GM19238 (cell line): ENCODE data around the gene NAB2.
"Not testable (repeated sequence)": the region's sequence is repeated elsewhere in the genome, so short reads cannot be mapped to it uniquely, and the experiment has no call there.

Experiments
- DNase-seq: peaks from one replicate; pipeline ENCODE4 v3.0.0; 2011; ENCODE audit warnings: low spot score; ENCODE audit not compliant: insufficient read length

Gene NAB2, protein sequence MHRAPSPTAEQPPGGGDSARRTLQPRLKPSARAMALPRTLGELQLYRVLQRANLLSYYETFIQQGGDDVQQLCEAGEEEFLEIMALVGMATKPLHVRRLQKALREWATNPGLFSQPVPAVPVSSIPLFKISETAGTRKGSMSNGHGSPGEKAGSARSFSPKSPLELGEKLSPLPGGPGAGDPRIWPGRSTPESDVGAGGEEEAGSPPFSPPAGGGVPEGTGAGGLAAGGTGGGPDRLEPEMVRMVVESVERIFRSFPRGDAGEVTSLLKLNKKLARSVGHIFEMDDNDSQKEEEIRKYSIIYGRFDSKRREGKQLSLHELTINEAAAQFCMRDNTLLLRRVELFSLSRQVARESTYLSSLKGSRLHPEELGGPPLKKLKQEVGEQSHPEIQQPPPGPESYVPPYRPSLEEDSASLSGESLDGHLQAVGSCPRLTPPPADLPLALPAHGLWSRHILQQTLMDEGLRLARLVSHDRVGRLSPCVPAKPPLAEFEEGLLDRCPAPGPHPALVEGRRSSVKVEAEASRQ

GRCh38 chr12:57088354-57089270 lies at the start of gene NAB2:
NAB2 (plus strand) TSS chr12:57089114; CDS start chr12:57089272, 158 bp downstream.
- peak; percentile 94 for DNase-seq

GRCh38 chr12:57040211-57040610 lies 48.7 kb upstream of the NAB2 start:
- DNase-seq, result no peak

DNA sequence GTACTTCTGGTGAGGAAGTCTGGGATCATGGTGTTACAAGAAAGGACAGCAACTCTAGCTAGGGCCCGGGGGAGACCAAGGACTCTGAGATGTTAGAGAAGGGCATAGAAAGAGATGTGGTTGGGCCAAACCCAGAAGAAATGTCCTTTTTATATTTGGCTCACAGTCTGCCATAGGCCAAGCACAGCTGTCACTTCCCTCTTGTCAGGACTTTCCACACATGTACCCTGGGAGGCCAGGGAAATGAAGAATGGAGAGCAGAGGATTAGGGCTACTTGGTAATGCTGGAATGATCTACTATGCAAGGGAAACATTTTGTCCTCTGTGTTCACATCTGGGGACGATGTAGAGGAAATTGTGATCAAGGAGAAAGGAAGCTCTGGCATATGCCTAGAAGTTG lies 48.2 kb upstream of the NAB2 start:
- DNase-seq, result no peak

GRCh38 chr12:57042695-57043094 lies 46.2 kb upstream of the NAB2 start:
- DNase-seq, result no peak

GRCh38 chr12:57044468-57044867 lies 44.4 kb upstream of the NAB2 start:
- no peak for DNase-seq

GRCh38 chr12:57044889-57045288 lies 44.0 kb upstream of the NAB2 start:
- no peak for DNase-seq

GRCh38 chr12:57046086-57046791 lies 42.7 kb upstream of the NAB2 start:
- DNase-seq, result no peak

- no peak for DNase-seq
Observed at GRCh38 chr12:57046947-57047890, 41.7 kb upstream of the NAB2 start.

DNA sequence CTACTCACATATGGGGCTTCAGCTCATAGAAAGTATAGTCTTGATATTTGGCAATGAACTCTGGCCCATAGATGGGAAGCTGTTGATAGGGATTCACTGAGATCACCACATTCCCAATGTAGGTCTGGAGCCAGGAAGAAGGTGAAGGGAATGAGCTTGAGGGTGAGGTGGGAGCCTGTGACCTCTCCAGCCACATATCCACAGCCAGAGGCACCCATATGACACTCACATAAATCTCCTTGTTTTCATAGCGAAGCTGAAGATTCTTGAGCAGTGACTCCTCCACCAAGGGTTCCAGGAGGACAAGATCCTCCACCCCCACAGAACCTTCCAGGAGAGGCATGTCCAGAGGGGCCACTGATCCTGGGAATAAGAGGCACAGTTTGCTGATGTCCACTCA lies 40.9 kb upstream of the NAB2 start:
- DNase-seq, result no peak

GRCh38 chr12:57048423-57049118 lies 40.3 kb upstream of the NAB2 start:
- no peak for DNase-seq

GRCh38 chr12:57049119-57049446 lies 39.8 kb upstream of the NAB2 start:
- no peak for DNase-seq

- no peak for DNase-seq
Observed at GRCh38 chr12:57049890-57050289, 39.0 kb upstream of the NAB2 start, which contains the start of gene MYO1A. MYO1A (minus strand) TSS chr12:57050129; CDS start chr12:57048323, 1,806 bp downstream.

GRCh38 chr12:57051011-57051410 lies 37.9 kb upstream of the NAB2 start:
- no peak for DNase-seq

- not testable (repeated sequence) for DNase-seq
Observed at GRCh38 chr12:57053146-57053545, 35.8 kb upstream of the NAB2 start.

DNA sequence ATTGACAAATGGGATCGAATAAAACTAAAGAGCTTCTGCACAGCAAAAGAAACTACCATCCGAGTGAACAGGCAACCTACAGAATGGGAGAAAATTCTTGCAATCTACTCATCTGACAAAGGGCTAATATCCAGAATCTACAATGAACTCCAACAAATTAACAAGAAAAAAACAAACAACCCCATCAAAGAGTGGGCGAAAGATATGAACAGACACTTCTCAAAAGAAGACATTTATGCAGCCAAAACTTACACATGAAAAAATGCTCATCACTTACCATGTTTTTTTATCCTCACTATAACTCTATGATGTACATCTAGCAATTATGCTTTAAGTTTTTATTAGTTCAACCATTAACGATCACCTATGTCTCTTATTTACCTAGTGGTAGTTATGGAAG lies 35.0 kb upstream of the NAB2 start:
- not testable (repeated sequence) for DNase-seq

DNA sequence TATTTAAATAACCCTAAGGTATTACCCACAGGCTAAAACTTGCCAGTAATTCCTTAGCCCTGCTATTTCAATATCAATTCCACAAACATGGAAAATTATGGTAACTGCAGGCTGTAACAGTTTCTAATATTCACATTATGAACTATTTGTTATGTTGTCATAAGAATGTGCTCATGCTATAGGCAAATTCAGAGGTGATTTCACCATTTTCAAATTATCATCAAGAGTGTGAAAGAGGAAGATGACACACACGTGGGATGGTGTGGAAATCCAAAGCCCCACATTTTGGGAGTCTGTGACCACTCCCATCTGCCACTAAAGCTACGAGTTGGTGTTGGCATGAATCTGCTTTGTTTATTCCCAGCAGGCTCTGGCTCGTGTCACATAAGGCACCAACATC lies 33.1 kb upstream of the NAB2 start:
- no peak for DNase-seq

- DNase-seq, result no peak
Observed at GRCh38 chr12:57057067-57057751, 31.7 kb upstream of the NAB2 start.

GRCh38 chr12:57058454-57058853 lies 30.5 kb upstream of the NAB2 start:
- no peak for DNase-seq
